GM12865 (cell line): ENCODE data around the gene PARP16.
"Not testable (repeated sequence)": the region's sequence is repeated elsewhere in the genome, so short reads cannot be mapped to it uniquely, and the experiment has no call there.

ENCODE experiments used
- DNase-seq: peaks from one replicate; pipeline ENCODE4 v3.0.0; 2010; ENCODE audit warnings: low read depth
- H3K4me3 ChIP-seq: 2 replicates; pipeline ENCODE4 v1.5.1; 2011; ENCODE audit warnings: mild to moderate bottlenecking, low read depth, low read length, control low read depth
- CTCF ChIP-seq: IDR thresholded peaks from 2 replicates; pipeline ENCODE4 v1.5.1; 2011; ENCODE audit warnings: low read length, control low read depth, low read depth, inconsistent platforms; ENCODE audit not compliant: insufficient read depth; ENCODE audit errors: missing control alignments

Gene PARP16

GRCh38 chr15:65245096-65245856 lies 41.4 kb downstream of the PARP16 start:
- DNase-seq, result no peak
- TF ChIP-seq CTCF, result no peak
- no peak overlapping the region for H3K4me3 ChIP-seq

GRCh38 chr15:65244638-65245037 lies 42.0 kb downstream of the PARP16 start:
- DNase-seq, result no peak
- H3K4me3 ChIP-seq, result no peak overlapping the region
- TF ChIP-seq CTCF, result no peak

DNA sequence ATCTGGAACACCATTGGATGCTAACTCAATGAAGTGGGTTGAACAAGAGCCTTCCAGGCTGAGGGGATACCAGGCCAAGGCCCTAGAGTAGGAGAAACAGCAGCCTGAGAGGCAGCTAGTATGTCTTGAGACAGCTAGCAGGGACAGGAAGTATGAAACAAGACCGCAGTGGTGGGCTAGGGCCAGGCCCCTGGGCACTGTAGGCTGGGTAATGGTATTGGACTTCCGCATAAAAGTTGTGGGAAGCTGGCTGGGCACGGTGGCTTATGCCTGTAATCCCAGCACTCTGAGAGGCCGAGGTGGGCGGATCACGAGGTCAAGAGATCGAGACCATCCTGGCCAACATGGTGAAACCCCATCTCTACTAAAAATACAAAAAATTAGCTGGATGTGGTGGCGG lies 50.2 kb downstream of the PARP16 start:
- H3K4me3 ChIP-seq, DNase-seq: not testable (repeated sequence)

DNA sequence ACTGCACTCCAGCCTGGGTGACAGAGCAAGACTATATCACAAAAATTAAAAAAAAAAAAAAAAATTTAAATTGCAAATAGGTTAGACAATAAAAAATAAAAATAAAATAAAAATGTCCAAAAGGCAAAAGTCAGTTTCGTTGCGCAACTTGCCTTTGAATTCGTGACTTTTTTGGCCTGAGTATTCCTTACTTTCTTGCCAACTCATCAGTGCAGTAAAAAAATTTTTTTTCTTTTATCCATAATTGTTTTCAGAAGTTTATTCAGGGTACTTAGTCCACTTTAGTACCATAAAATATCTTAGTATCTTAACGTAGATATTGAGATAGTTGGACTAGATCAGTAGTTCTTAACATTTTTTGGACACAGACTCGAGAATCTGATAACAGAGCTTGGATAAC lies 53.0 kb downstream of the PARP16 start:
- TF ChIP-seq CTCF, result no peak
- H3K4me3 ChIP-seq, result no peak overlapping the region
- no peak for DNase-seq

- DNase-seq, result no peak
- H3K4me3 ChIP-seq, result no peak overlapping the region
- no peak for TF ChIP-seq CTCF
These were observed 54.2 kb downstream of the PARP16 start for GRCh38 chr15:65232520-65232919.

GRCh38 chr15:65231306-65231705 lies 55.4 kb downstream of the PARP16 start:
- no peak for DNase-seq
- no peak for TF ChIP-seq CTCF
- H3K4me3 ChIP-seq, result no peak overlapping the region

DNA sequence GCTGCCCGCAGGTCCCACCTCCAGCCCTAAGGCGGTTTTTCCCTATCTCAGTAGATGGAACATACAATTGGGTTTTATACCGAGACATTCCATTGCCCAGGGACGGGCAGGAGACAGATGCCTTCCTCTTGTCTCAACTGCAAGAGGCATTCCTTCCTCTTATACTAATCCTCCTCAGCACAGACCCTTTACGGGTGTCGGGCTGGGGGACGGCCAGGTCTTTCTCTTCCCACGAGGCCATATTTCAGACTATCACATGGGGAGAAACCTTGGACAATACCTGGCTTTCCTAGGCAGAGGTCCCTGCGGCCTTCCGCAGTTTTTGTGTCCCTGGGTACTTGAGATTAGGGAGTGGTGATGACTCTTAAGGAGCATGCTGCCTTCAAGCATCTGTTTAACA lies 59.8 kb downstream of the PARP16 start:
- not testable (repeated sequence) for H3K4me3 ChIP-seq, DNase-seq

- no peak for TF ChIP-seq CTCF
- no peak for DNase-seq
- H3K4me3 ChIP-seq, result no peak overlapping the region
These were observed 60.5 kb downstream of the PARP16 start for GRCh38 chr15:65226221-65226620.
